HepG2 (cell line): ENCODE measurements around the gene WDCP. TPM values are rescaled to one million over a fixed set of nuclear protein-coding genes. Genes with fewer than 3 reads are reported as not detected.

ENCODE experiments used
- ATF7 ChIP-seq, 2 experiments: fragments of 450-650 bp in 1 of 2; sonication (generic) in 1 of 2; formaldehyde crosslinking in 1 of 2; IDR thresholded peaks; 2 replicates each; pipeline versions ENCODE4 v1.4.0 to v1.6.1; 2016 to 2020; ENCODE audit warnings: antibody characterized with exemption in 1 of 2, mild to moderate bottlenecking in 1 of 2, missing genetic modification reagents in 1 of 2
- HNRNPK ChIP-seq: fragments of 200-400 bp; formaldehyde crosslinking; IDR thresholded peaks from 2 replicates; pipeline ENCODE4 v1.6.1; 2018; ENCODE audit warnings: low read length, low read depth, moderate library complexity, mild to moderate bottlenecking; ENCODE audit not compliant: poor library complexity, severe bottlenecking
- HOXA9 ChIP-seq: sonication (generic); formaldehyde crosslinking; IDR thresholded peaks from 2 replicates; pipeline ENCODE4 v1.8.1; 2022; ENCODE audit warnings: missing genetic modification reagents, mild to moderate bottlenecking, moderate library complexity, borderline replicate concordance
- MIXL1 ChIP-seq: IDR thresholded peaks from 2 replicates; pipeline ENCODE4 v1.6.1; 2016
- NPAS2 ChIP-seq: sonication (generic); formaldehyde crosslinking; IDR thresholded peaks from 2 replicates; pipeline ENCODE4 v1.8.0; 2022; ENCODE audit warnings: mild to moderate bottlenecking, missing genetic modification reagents, borderline replicate concordance
- PREB ChIP-seq: sonication (generic); formaldehyde crosslinking; IDR thresholded peaks from 2 replicates; pipeline ENCODE4 v1.4.0; 2020; ENCODE audit warnings: missing genetic modification reagents
- RAD51 ChIP-seq: fragments of 450-650 bp; IDR thresholded peaks from 2 replicates; pipeline ENCODE4 v1.6.1; 2016; ENCODE audit warnings: borderline replicate concordance
- TBP ChIP-seq: sonication (generic); formaldehyde crosslinking; IDR thresholded peaks from 2 replicates; pipeline ENCODE4 v1.5.0; 2020; ENCODE audit warnings: missing genetic modification reagents
- TBX2 ChIP-seq: sonication (generic); formaldehyde crosslinking; IDR thresholded peaks from 2 replicates; pipeline ENCODE4 v1.5.0; 2020; ENCODE audit warnings: missing genetic modification reagents, mild to moderate bottlenecking, borderline replicate concordance
- THAP9 ChIP-seq: sonication (generic); formaldehyde crosslinking; IDR thresholded peaks from 2 replicates; pipeline ENCODE4; 2020; ENCODE audit warnings: missing genetic modification reagents, mild to moderate bottlenecking, borderline replicate concordance
- ZBTB37 ChIP-seq: sonication (generic); formaldehyde crosslinking; IDR thresholded peaks from 2 replicates; pipeline ENCODE4 v1.4.0; 2020; ENCODE audit warnings: mild to moderate bottlenecking, missing genetic modification reagents
- ZMYM3 ChIP-seq: sonication (generic); formaldehyde crosslinking; IDR thresholded peaks from 2 replicates; pipeline ENCODE4 v1.5.1; 2020; ENCODE audit warnings: mild to moderate bottlenecking, missing genetic modification reagents
- ZNF878 ChIP-seq: sonication (generic); formaldehyde crosslinking; IDR thresholded peaks from 2 replicates; pipeline ENCODE4 v1.8.1; 2023; ENCODE audit warnings: mild to moderate bottlenecking, missing genetic modification reagents, moderate library complexity
- polyA plus RNA-seq, 8 experiments: library from polyadenylated mRNA; depleted of rRNA in 3 of 8; stranded (reverse) in 7 of 8; unstranded in 1 of 8; fragments of >200 nt; fragmentation: Illumina TruSeq in 4 of 8; extraction: Trizol in 4 of 8; gene quantifications; 2 replicates each; pipeline versions ENCODE4 v1.2.1 to v1.2.3, GENCODE V29; 2011 to 2016; ENCODE audit warnings: low read depth in 4 of 8, missing spikeins in 1 of 8, mixed read lengths in 1 of 8; ENCODE audit not compliant: insufficient read depth in 1 of 8
- total RNA-seq, 5 experiments: library from RNA; depleted of rRNA; stranded (reverse); fragments of >200 nt; fragmentation: Illumina TruSeq; extraction: Trizol; gene quantifications; 2 replicates each; pipeline ENCODE4 v1.2.3, GENCODE V29; 2016; ENCODE audit warnings: low read depth in 1 of 5
- TF ChIP-seq, protein P1 (sequence below): sonication (generic); formaldehyde crosslinking; IDR thresholded peaks from 2 replicates; pipeline ENCODE4 v1.4.0; 2020; ENCODE audit warnings: mild to moderate bottlenecking, missing genetic modification reagents, borderline replicate concordance
- TF ChIP-seq, protein P2 (sequence below), 2 experiments: fragments of 450-650 bp in 1 of 2; sonication (generic) in 1 of 2; formaldehyde crosslinking; IDR thresholded peaks; 2 replicates each; pipeline versions ENCODE4 v1.5.0 to v1.8.0; 2020 to 2022; ENCODE audit warnings: mild to moderate bottlenecking in 1 of 2, missing genetic modification reagents in 1 of 2

WDCP gene
- total and polyA plus RNA-seq, 2 of the 13 experiments (the other 11 are each of a cell fraction or from before 2014, with no cell fraction given), result 17.4 to 22.6 TPM

DNA sequence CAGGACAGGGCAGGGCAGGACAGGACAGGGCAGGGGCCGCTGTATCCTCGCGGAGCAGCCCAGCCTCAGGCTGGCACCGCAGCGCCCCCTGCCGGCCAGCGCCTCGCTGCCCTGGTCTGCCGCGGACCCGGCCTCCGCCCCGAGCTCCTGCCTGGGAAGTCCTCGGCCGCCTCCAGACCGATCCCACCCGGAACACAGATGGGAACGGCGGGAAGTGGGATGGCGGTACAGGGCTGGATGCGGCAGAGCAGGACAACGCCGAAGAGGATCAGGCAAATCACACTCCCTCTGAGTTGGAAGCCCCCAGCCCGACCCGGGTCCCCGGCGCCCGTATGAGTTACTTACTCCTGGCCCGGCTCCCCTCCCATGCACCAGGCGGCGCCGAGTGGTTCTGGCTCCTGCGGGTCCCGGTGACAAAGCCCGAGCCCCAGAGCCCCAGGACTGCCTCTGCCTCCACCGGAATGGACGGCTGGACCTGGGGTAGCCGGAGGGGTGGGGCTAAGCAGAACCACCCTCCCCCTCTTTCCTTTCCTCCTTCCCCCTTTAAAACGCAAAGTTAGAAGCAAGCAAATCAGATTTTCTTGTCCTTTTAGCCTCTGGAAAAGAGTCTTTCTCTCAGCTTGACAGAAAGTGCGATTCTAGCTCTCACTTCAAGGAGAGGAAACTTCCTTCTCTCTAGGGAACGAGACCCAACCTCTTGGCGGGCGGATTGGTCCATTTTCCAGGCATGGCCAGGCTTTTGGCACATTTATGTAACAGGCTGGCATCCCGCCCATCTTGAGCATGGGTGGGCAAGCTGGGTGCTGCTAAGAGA, 37.4 kb upstream of the WDCP start, which contains the start of gene TP53I3 (continued):
- no peak; the same call in 1 of the 2 replicates for TF ChIP-seq ZNF878 (CRISPR knock-in tag)
- TF ChIP-seq ZMYM3 (CRISPR knock-in tag), result no peak; the same call in none of the 2 replicates
- TF ChIP-seq PREB, result no peak
- no peak for TF ChIP-seq ZBTB37 (CRISPR knock-in tag)
- TF ChIP-seq HOXA9 (CRISPR knock-in tag), result no peak; the same call in 1 of the 2 replicates
- TF ChIP-seq, protein P1, sequence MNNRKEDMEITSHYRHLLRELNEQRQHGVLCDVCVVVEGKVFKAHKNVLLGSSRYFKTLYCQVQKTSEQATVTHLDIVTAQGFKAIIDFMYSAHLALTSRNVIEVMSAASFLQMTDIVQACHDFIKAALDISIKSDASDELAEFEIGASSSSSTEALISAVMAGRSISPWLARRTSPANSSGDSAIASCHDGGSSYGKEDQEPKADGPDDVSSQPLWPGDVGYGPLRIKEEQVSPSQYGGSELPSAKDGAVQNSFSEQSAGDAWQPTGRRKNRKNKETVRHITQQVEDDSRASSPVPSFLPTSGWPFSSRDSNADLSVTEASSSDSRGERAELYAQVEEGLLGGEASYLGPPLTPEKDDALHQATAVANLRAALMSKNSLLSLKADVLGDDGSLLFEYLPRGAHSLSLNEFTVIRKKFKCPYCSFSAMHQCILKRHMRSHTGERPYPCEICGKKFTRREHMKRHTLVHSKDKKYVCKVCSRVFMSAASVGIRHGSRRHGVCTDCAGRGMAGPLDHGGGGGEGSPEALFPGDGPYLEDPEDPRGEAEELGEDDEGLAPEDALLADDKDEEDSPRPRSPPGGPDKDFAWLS (CRISPR knock-in tag), result peak; percentile 73; the same call in 1 of the 2 replicates
- no peak for TF ChIP-seq NPAS2 (CRISPR knock-in tag)
- TF ChIP-seq ATF7 (IDR thresholded peaks at IDR 0.05), result no peak
- TF ChIP-seq ATF7 (CRISPR knock-in tag; IDR thresholded peaks at IDR 0.05), result no peak
- TF ChIP-seq TBP (CRISPR knock-in tag), result no peak
- peak; percentile 86 for TF ChIP-seq THAP9 (CRISPR knock-in tag)
- no peak for TF ChIP-seq RAD51
- TF ChIP-seq TBX2 (CRISPR knock-in tag), result peak; percentile 77; the same call in 1 of the 2 replicates
- TF ChIP-seq, protein P2, sequence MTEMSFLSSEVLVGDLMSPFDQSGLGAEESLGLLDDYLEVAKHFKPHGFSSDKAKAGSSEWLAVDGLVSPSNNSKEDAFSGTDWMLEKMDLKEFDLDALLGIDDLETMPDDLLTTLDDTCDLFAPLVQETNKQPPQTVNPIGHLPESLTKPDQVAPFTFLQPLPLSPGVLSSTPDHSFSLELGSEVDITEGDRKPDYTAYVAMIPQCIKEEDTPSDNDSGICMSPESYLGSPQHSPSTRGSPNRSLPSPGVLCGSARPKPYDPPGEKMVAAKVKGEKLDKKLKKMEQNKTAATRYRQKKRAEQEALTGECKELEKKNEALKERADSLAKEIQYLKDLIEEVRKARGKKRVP (CRISPR knock-in tag; IDR thresholded peaks at IDR 0.05), result peak in 1 of 2 experiments; percentile 30; a peak in 1 of 4 replicates
- no peak for TF ChIP-seq MIXL1 (CRISPR knock-in tag)
- peak; percentile 96 for TF ChIP-seq HNRNPK
